ENCODE data around the gene BTBD9. TPM values are rescaled to one million over a fixed set of nuclear protein-coding genes. Genes with fewer than 3 reads are reported as not detected.

BTBD9 gene
- polyA plus RNA-seq, 2 of the 4 experiments (the other 2 are of a cell fraction), result 2.3 to 4.6 TPM

DNA sequence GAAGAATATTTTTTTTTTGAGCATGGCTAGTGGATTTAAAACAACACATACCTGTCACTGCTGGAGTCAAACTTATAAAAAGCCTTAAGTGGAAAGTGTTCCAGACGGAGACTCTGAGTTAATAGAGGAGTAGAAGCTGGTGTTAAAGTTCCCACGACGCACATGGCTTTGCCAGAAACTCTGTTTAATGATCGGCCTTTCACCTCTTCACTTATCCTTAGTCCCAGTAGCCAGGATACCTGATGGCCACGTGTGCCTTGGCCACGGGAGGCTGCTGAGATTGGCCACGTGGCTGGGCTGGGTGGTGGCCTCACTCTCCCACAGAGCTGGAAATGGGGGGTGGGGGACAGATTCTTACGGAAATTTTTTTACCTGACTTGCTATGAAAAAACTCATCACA lies 487.1 kb downstream of the BTBD9 start:
- Histone ChIP-seq H3K4me3 (no peak overlapping the region), H3K27ac (no peak overlapping the region), H3K4me1 (peaks cover 15% of the 10 kb centered on the region), H3K9me3 (no peaks in the 10 kb centered on the region), H3K4me2 (no peak overlapping the region)
- FAIRE-seq (no peak), DNase-seq (ENCODE audit: low read depth in 1 of 2, low spot score in 1 of 2) (no peak), ATAC-seq (no peak)
- 86% methylated on average over 8 of the region's 8 CpGs for WGBS (ENCODE audit: missing lambda C conversion rate)
- POLR2A ChIA-PET, result no interaction called here
- CTCF ChIA-PET, result interaction anchor here (0.6 kb wide), 1 partner anchor 595 kb away, joined by 3 read pairs; no protein-coding TSS in a partner anchor
- TF ChIP-seq, protein P1, sequence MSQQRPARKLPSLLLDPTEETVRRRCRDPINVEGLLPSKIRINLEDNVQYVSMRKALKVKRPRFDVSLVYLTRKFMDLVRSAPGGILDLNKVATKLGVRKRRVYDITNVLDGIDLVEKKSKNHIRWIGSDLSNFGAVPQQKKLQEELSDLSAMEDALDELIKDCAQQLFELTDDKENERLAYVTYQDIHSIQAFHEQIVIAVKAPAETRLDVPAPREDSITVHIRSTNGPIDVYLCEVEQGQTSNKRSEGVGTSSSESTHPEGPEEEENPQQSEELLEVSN (IDR thresholded peaks at IDR 0.05; ENCODE audit: borderline replicate concordance, low read depth), result no peak
- TF ChIP-seq CBX2 (IDR thresholded peaks at IDR 0.05; ENCODE audit: borderline replicate concordance, low read depth), result no peak
- no peak for TF ChIP-seq GATA3 (IDR thresholded peaks at IDR 0.05; ENCODE audit: borderline replicate concordance)
- TF ChIP-seq MAFK (IDR thresholded peaks at IDR 0.05; ENCODE audit: partially characterized antibody), result no peak
- no peak for TF ChIP-seq KDM5A (IDR thresholded peaks at IDR 0.05)
- no peak for TF ChIP-seq EHF (CRISPR knock-in tag; IDR thresholded peaks at IDR 0.05)
- no peak for TF ChIP-seq CBX8 (IDR thresholded peaks at IDR 0.05)

DNA sequence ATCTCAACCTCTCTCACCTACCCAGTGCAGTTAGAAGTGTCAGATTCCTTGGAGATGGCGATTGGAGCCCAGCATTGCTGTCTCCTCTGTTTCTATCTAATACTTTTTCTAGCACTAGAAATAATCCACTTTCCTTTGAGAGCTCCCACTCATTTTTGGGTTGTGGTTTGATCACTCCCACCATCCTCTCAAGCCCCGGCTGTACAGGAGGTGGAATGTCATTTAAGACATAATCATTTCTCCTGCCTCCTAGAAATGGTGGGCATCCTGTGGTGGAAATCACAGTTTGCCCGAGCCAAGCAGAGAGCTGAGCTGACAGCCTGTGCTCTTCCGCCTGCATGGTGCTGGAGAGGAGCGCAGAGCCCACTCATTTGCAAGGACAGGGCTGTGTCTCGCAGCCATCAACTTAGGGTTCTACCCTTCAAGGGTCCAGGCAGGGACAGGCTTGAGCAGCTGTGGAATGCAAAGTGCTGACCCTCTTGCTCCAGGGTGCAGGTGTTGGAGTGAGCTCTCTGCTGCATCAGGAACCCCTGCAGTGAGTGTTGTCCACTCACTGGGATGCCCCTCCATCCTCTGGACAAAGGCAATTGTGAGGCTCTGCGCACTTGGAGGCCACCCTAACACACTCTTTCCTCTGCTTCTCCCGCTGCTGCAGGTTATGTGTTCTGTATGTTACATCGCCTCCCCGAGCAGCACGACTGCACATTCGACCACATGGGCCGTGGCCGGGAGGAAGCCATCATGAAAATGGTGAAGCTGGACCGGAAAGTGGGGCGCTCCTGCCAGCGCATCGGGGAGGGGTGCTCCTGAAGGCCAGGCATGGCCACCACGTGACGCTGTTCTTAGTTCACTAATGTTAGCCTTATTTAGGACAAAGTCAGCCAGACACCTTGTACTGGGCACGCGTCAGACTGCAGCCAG lies 487.9 kb downstream of the BTBD9 start:
- ChIA-PET CTCF (interaction anchor here (0.6 kb wide), 1 partner anchor 594 kb away, joined by 3 read pairs; no protein-coding TSS in a partner anchor), POLR2A (no interaction called here)
- Histone ChIP-seq H3K4me2 (no peak overlapping the region), H3K4me3 (no peak overlapping the region), H3K9me3 (no peaks in the 10 kb centered on the region), H3K4me1 (peaks cover 15% of the 10 kb centered on the region), H3K27ac (no peak overlapping the region)
- no peak for ATAC-seq
- no peak for FAIRE-seq
- DNase-seq (ENCODE audit: low read depth in 1 of 2, low spot score in 1 of 2), result no peak
- WGBS (ENCODE audit: missing lambda C conversion rate), result 92% methylated on average over 19 of the region's 22 CpGs
- TF ChIP-seq MAFK (IDR thresholded peaks at IDR 0.05; ENCODE audit: partially characterized antibody) (no peak), SREBF2 (IDR thresholded peaks at IDR 0.05) (no peak)
- TF ChIP-seq, protein P2, sequence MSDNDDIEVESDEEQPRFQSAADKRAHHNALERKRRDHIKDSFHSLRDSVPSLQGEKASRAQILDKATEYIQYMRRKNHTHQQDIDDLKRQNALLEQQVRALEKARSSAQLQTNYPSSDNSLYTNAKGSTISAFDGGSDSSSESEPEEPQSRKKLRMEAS (IDR thresholded peaks at IDR 0.05), result no peak

DNA sequence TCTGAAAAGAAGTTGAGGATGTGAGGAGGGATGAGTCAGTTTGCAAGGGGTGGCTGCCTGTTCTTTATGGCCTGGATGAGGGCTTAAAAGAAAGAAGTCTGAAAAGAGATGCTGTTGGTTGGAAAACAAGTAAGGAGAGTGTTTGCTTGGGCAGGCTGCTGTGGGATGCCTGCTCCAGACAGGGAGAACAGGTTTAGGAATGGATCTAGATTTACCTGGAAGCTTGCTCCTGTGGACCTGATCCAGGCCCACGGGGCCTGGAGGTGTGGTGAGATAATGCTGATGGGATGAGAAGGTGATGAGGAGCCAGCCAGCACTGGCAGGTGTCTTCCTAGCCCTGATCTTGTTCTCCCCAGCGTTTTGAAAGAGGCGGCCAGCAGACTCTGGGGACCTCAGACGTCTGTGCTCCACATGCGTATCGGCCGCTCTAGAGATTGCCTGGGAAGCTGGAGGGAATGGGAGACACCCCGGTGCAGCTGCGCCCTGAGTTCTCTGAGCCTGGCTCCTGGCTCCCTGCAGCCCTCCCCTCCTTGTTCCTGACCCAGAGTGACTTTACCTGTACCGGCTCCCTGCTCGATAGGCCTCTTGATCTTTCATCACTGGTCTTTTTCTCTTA lies 488.9 kb downstream of the BTBD9 start:
- Histone ChIP-seq H3K27ac (no peak overlapping the region), H3K9me3 (no peaks in the 10 kb centered on the region), H3K4me3 (no peak overlapping the region), H3K4me2 (no peak overlapping the region), H3K4me1 (peaks cover 11% of the 10 kb centered on the region)
- FAIRE-seq (no peak), ATAC-seq (no peak), DNase-seq (ENCODE audit: low read depth in 1 of 2, low spot score in 1 of 2) (no peak)
- TF ChIP-seq, protein P3, sequence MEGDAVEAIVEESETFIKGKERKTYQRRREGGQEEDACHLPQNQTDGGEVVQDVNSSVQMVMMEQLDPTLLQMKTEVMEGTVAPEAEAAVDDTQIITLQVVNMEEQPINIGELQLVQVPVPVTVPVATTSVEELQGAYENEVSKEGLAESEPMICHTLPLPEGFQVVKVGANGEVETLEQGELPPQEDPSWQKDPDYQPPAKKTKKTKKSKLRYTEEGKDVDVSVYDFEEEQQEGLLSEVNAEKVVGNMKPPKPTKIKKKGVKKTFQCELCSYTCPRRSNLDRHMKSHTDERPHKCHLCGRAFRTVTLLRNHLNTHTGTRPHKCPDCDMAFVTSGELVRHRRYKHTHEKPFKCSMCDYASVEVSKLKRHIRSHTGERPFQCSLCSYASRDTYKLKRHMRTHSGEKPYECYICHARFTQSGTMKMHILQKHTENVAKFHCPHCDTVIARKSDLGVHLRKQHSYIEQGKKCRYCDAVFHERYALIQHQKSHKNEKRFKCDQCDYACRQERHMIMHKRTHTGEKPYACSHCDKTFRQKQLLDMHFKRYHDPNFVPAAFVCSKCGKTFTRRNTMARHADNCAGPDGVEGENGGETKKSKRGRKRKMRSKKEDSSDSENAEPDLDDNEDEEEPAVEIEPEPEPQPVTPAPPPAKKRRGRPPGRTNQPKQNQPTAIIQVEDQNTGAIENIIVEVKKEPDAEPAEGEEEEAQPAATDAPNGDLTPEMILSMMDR (IDR thresholded peaks at IDR 0.05), result no peak
- TF ChIP-seq, protein P4, sequence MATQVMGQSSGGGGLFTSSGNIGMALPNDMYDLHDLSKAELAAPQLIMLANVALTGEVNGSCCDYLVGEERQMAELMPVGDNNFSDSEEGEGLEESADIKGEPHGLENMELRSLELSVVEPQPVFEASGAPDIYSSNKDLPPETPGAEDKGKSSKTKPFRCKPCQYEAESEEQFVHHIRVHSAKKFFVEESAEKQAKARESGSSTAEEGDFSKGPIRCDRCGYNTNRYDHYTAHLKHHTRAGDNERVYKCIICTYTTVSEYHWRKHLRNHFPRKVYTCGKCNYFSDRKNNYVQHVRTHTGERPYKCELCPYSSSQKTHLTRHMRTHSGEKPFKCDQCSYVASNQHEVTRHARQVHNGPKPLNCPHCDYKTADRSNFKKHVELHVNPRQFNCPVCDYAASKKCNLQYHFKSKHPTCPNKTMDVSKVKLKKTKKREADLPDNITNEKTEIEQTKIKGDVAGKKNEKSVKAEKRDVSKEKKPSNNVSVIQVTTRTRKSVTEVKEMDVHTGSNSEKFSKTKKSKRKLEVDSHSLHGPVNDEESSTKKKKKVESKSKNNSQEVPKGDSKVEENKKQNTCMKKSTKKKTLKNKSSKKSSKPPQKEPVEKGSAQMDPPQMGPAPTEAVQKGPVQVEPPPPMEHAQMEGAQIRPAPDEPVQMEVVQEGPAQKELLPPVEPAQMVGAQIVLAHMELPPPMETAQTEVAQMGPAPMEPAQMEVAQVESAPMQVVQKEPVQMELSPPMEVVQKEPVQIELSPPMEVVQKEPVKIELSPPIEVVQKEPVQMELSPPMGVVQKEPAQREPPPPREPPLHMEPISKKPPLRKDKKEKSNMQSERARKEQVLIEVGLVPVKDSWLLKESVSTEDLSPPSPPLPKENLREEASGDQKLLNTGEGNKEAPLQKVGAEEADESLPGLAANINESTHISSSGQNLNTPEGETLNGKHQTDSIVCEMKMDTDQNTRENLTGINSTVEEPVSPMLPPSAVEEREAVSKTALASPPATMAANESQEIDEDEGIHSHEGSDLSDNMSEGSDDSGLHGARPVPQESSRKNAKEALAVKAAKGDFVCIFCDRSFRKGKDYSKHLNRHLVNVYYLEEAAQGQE (IDR thresholded peaks at IDR 0.05), result no peak
- TF ChIP-seq EP300 (IDR thresholded peaks at IDR 0.05) (no peak), MAFK (IDR thresholded peaks at IDR 0.05; ENCODE audit: partially characterized antibody) (no peak), RNF2 (IDR thresholded peaks at IDR 0.05; ENCODE audit: borderline replicate concordance, low read depth) (no peak), HDAC2 (IDR thresholded peaks at IDR 0.05) (no peak), CHD4 (IDR thresholded peaks at IDR 0.05; ENCODE audit: borderline replicate concordance) (no peak), NPAS2 (CRISPR knock-in tag; IDR thresholded peaks at IDR 0.05; ENCODE audit: borderline replicate concordance) (no peak), GATA3 (IDR thresholded peaks at IDR 0.05; ENCODE audit: borderline replicate concordance) (no peak), HOXB13 (CRISPR knock-in tag; IDR thresholded peaks at IDR 0.05; ENCODE audit: low read depth) (no peak), HOXB5 (CRISPR knock-in tag; IDR thresholded peaks at IDR 0.05) (no peak), ZC3H11A (IDR thresholded peaks at IDR 0.05) (no peak), FOSL2 (IDR thresholded peaks at IDR 0.05) (no peak), FOSL2 (CRISPR knock-in tag; IDR thresholded peaks at IDR 0.05) (no peak)
- TF ChIP-seq, protein P5, sequence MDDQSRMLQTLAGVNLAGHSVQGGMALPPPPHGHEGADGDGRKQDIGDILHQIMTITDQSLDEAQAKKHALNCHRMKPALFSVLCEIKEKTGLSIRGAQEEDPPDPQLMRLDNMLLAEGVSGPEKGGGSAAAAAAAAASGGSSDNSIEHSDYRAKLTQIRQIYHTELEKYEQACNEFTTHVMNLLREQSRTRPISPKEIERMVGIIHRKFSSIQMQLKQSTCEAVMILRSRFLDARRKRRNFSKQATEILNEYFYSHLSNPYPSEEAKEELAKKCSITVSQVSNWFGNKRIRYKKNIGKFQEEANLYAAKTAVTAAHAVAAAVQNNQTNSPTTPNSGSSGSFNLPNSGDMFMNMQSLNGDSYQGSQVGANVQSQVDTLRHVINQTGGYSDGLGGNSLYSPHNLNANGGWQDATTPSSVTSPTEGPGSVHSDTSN (IDR thresholded peaks at IDR 0.05), result no peak
- TF ChIP-seq, protein P6, sequence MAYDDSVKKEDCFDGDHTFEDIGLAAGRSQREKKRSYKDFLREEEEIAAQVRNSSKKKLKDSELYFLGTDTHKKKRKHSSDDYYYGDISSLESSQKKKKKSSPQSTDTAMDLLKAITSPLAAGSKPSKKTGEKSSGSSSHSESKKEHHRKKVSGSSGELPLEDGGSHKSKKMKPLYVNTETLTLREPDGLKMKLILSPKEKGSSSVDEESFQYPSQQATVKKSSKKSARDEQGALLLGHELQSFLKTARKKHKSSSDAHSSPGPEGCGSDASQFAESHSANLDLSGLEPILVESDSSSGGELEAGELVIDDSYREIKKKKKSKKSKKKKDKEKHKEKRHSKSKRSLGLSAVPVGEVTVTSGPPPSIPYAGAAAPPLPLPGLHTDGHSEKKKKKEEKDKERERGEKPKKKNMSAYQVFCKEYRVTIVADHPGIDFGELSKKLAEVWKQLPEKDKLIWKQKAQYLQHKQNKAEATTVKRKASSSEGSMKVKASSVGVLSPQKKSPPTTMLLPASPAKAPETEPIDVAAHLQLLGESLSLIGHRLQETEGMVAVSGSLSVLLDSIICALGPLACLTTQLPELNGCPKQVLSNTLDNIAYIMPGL (CRISPR knock-in tag; IDR thresholded peaks at IDR 0.05; ENCODE audit: borderline replicate concordance), result no peak
- WGBS (ENCODE audit: missing lambda C conversion rate), result 96% methylated on average over 8 of the region's 11 CpGs
- ChIA-PET CTCF (no interaction called here), POLR2A (no interaction called here)

Measured in A549 (cell line).